Neural progenitor cell (in vitro differentiated cells): ENCODE data around the gene LRRC17. TPM values are rescaled to one million over a fixed set of nuclear protein-coding genes. Genes with fewer than 3 reads are reported as not detected.

Source experiments
- DNase-seq: peaks from one replicate; pipeline ENCODE4 v3.0.0-alpha.2; 2016; ENCODE audit warnings: low spot score
- H2AFZ ChIP-seq: fragments of 200-600 bp; sonication (generic); replicated peaks from 2 replicates; pipeline ENCODE4 v1.6.1; 2016; ENCODE audit warnings: antibody characterized with exemption
- H3F3A ChIP-seq: fragments of 200-600 bp; sonication (generic); 2 replicates; pipeline ENCODE4 v1.6.1; 2016; ENCODE audit warnings: antibody characterized with exemption, low read depth
- H3K27ac ChIP-seq: fragments of 200-600 bp; sonication (generic); 2 replicates; pipeline ENCODE4 v1.5.1; 2016; ENCODE audit warnings: mild to moderate bottlenecking
- H3K27me3 ChIP-seq: fragments of 200-600 bp; sonication (generic); 2 replicates; pipeline ENCODE4 v1.6.1; 2016; ENCODE audit warnings: mild to moderate bottlenecking, moderate library complexity
- H3K36me3 ChIP-seq: fragments of 200-600 bp; sonication (generic); 2 replicates; pipeline ENCODE4 v1.5.1; 2016
- H3K4me1 ChIP-seq: fragments of 200-600 bp; sonication (generic); 2 replicates; pipeline ENCODE4 v1.6.1; 2016; ENCODE audit warnings: mixed run types
- H3K4me2 ChIP-seq: fragments of 200-600 bp; sonication (generic); 2 replicates; pipeline ENCODE4 v1.6.1; 2016
- H3K4me3 ChIP-seq: fragments of 200-600 bp; sonication (generic); 2 replicates; pipeline ENCODE4 v1.5.1; 2016
- H3K79me2 ChIP-seq: fragments of 200-600 bp; sonication (generic); 2 replicates; pipeline ENCODE4 v1.6.1; 2016; ENCODE audit warnings: low read depth
- H3K9ac ChIP-seq: fragments of 200-600 bp; sonication (generic); 2 replicates; pipeline ENCODE4 v1.6.1; 2016
- H3K9me3 ChIP-seq: fragments of 200-600 bp; sonication (generic); 2 replicates; pipeline ENCODE4 v1.5.1; 2016; ENCODE audit warnings: low read depth
- H4K20me1 ChIP-seq: fragments of 200-600 bp; sonication (generic); 2 replicates; pipeline ENCODE4 v1.6.1; 2016; ENCODE audit warnings: low read depth
- H3K27ac Mint-ChIP-seq: 3 replicates; pipeline ENCODE4 v1.8.0; 2021; ENCODE audit warnings: mixed read lengths
- H3K27me3 Mint-ChIP-seq: 2 replicates; pipeline ENCODE4 v1.8.0; 2022; ENCODE audit warnings: low read depth, mild to moderate bottlenecking, inconsistent platforms, moderate library complexity, mixed read lengths; ENCODE audit not compliant: insufficient read depth
- H3K36me3 Mint-ChIP-seq: 3 replicates; pipeline ENCODE4 v1.8.0; 2021; ENCODE audit warnings: mixed read lengths
- H3K4me1 Mint-ChIP-seq: 3 replicates; pipeline ENCODE4 v1.8.0; 2021; ENCODE audit warnings: mixed read lengths
- H3K4me3 Mint-ChIP-seq: 3 replicates; pipeline ENCODE4 v1.8.0; 2021; ENCODE audit warnings: mild to moderate bottlenecking, moderate library complexity, mixed read lengths
- H3K9me3 Mint-ChIP-seq: 3 replicates; pipeline ENCODE4 v1.8.0; 2020; ENCODE audit warnings: mixed read lengths
- CTCF ChIP-seq: fragments of 200-600 bp; sonication (generic); IDR thresholded peaks from 2 replicates; pipeline ENCODE4 v1.5.1; 2017; ENCODE audit warnings: antibody characterized with exemption, mild to moderate bottlenecking
- EZH2 ChIP-seq: fragments of 200-600 bp; sonication (generic); IDR thresholded peaks from 2 replicates; pipeline ENCODE4 v1.6.1; 2017; ENCODE audit warnings: antibody characterized with exemption, mild to moderate bottlenecking, moderate library complexity
- EZH2phosphoT487 ChIP-seq: fragments of 200-600 bp; sonication (generic); IDR thresholded peaks from 2 replicates; pipeline ENCODE4 v1.6.1; 2017; ENCODE audit warnings: antibody characterized with exemption
- total RNA-seq: library from RNA; depleted of rRNA; stranded (reverse); fragments of >200 nt; gene quantifications from 2 replicates; pipeline ENCODE4 v1.2.3, GENCODE V29; 2015; ENCODE audit warnings: low replicate concordance

LRRC17 gene
- total RNA-seq, 1 donor from 2014 or later, result 4.6 TPM

GRCh38 chr7:102991077-102991539 is 78.3 kb downstream of the LRRC17 start:
- no peak for DNase-seq
- Histone ChIP-seq H3F3A (no peaks in the 10 kb centered on the region), H3K27me3 (no peaks in the 10 kb centered on the region), H3K4me2 (no peak overlapping the region), H2AFZ (no peak overlapping the region), H4K20me1 (no peaks in the 10 kb centered on the region), H3K4me3 (no peak overlapping the region), H3K79me2 (no peaks in the 10 kb centered on the region), H3K27ac (no peak overlapping the region), H3K9me3 (no peaks in the 10 kb centered on the region), H3K9ac (no peak overlapping the region), H3K36me3 (no peaks in the 10 kb centered on the region), H3K4me1 (no peaks in the 10 kb centered on the region)
- Mint-ChIP-seq H3K27me3 (peaks cover 2% of the 10 kb centered on the region), H3K27ac (no peak overlapping the region), H3K4me3 (no peak overlapping the region), H3K9me3 (no peaks in the 10 kb centered on the region), H3K4me1 (no peaks in the 10 kb centered on the region), H3K36me3 (no peaks in the 10 kb centered on the region)
- no peak for TF ChIP-seq EZH2phosphoT487
- TF ChIP-seq CTCF, result no peak
- no peak for TF ChIP-seq EZH2

- Mint-ChIP-seq H3K27ac (no peak overlapping the region), H3K4me3 (no peak overlapping the region), H3K9me3 (no peaks in the 10 kb centered on the region), H3K36me3 (no peaks in the 10 kb centered on the region), H3K27me3 (peaks cover 2% of the 10 kb centered on the region), H3K4me1 (no peaks in the 10 kb centered on the region)
- Histone ChIP-seq H3K79me2 (no peaks in the 10 kb centered on the region), H3K9ac (no peak overlapping the region), H3K4me3 (no peak overlapping the region), H3K27ac (no peak overlapping the region), H3K27me3 (no peaks in the 10 kb centered on the region), H3K4me1 (no peaks in the 10 kb centered on the region), H3K9me3 (no peaks in the 10 kb centered on the region), H3K4me2 (no peak overlapping the region), H2AFZ (no peak overlapping the region), H3F3A (no peaks in the 10 kb centered on the region), H3K36me3 (no peaks in the 10 kb centered on the region), H4K20me1 (no peaks in the 10 kb centered on the region)
- TF ChIP-seq EZH2 (no peak), EZH2phosphoT487 (no peak), CTCF (no peak)
- DNase-seq, result no peak
Measured at GRCh38 chr7:102991540-102992214, 78.9 kb downstream of the LRRC17 start.

GRCh38 chr7:102992509-102992937 is 79.7 kb downstream of the LRRC17 start:
- no peaks in the 10 kb centered on the region for H3K36me3 Mint-ChIP-seq
- H3K27ac Mint-ChIP-seq, result no peak overlapping the region
- H3K4me1 Mint-ChIP-seq, result no peaks in the 10 kb centered on the region
- no peaks in the 10 kb centered on the region for H3K27me3 ChIP-seq
- no peak overlapping the region for H3K27ac ChIP-seq
- no peaks in the 10 kb centered on the region for H3K4me1 ChIP-seq
- H3F3A ChIP-seq, result no peaks in the 10 kb centered on the region
- peaks cover 2% of the 10 kb centered on the region for H3K27me3 Mint-ChIP-seq
- no peaks in the 10 kb centered on the region for H3K9me3 Mint-ChIP-seq
- no peak overlapping the region for H3K4me2 ChIP-seq
- no peak for DNase-seq
- H4K20me1 ChIP-seq, result no peaks in the 10 kb centered on the region
- H3K4me3 ChIP-seq, result no peak overlapping the region
- TF ChIP-seq CTCF (no peak), EZH2 (no peak), EZH2phosphoT487 (no peak)
- H3K79me2 ChIP-seq, result no peaks in the 10 kb centered on the region
- no peak overlapping the region for H3K9ac ChIP-seq
- H2AFZ ChIP-seq, result no peak overlapping the region
- no peaks in the 10 kb centered on the region for H3K9me3 ChIP-seq
- no peaks in the 10 kb centered on the region for H3K36me3 ChIP-seq
- H3K4me3 Mint-ChIP-seq, result no peak overlapping the region
